Aortic smooth muscle cell (primary cell): ENCODE data around the gene MRGPRF. TPM values are rescaled to one million over a fixed set of nuclear protein-coding genes. Genes with fewer than 3 reads are reported as not detected.

Experiments used
- total RNA-seq: library from RNA; depleted of rRNA; stranded (reverse); fragments of >200 nt; gene quantifications from 2 replicates; pipeline ENCODE4 v1.2.3, GENCODE V29; 2014

Gene MRGPRF, protein sequence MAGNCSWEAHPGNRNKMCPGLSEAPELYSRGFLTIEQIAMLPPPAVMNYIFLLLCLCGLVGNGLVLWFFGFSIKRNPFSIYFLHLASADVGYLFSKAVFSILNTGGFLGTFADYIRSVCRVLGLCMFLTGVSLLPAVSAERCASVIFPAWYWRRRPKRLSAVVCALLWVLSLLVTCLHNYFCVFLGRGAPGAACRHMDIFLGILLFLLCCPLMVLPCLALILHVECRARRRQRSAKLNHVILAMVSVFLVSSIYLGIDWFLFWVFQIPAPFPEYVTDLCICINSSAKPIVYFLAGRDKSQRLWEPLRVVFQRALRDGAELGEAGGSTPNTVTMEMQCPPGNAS
- total RNA-seq: 25.6 and 33.0 TPM in 2 replicates

DNA sequence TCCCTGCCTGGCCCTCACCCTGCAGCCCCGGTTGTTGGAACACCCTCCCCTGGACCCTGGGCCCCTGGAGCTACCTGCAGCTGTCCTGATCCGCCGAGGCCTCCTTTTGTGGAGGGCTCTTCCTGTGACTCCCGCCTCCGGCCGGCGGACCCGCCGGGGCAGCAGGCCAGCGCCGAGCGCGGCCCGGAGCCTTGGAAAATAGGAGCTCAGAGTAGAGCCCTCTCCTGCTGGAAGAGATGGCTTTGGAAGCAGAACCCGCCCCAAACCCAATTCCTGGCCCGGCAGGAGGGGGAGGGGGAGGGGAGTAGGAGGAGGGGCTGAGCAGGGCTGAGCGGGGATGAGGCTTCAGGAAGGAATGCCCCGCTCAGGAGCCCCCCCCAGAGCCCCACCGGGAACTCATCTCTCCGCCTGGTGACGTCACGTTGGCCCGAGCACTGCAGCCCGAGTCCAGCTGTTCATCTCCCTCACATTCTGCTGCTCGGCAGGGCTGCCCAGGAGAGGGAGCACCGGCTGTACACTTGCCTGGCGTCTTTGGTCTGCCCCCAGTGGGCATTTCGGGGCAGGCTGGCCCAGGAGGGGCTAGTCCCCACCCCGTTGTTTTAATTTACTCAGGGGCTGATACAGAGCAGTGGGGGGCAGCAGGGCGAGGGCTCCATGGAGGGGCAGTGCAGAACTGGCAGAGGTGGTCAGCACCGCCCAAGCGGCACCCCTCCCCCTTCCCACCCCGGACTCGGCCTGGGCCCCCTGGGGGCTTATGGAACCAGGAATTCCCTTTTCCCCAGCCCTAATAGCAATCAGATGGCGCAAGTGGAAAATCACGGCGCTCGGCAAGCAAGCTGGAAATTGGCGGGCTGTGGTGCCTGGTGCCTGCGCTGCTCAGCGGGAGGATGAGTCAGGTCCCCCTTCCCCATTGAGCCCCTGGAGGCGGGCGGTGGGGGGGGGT, at the start of gene MRGPRF:
Gene MRGPRF, minus strand, starts transcription at position 238 of the 943 bp plus-strand sequence. CDS start 3,345 bp downstream, outside the sequence.

DNA sequence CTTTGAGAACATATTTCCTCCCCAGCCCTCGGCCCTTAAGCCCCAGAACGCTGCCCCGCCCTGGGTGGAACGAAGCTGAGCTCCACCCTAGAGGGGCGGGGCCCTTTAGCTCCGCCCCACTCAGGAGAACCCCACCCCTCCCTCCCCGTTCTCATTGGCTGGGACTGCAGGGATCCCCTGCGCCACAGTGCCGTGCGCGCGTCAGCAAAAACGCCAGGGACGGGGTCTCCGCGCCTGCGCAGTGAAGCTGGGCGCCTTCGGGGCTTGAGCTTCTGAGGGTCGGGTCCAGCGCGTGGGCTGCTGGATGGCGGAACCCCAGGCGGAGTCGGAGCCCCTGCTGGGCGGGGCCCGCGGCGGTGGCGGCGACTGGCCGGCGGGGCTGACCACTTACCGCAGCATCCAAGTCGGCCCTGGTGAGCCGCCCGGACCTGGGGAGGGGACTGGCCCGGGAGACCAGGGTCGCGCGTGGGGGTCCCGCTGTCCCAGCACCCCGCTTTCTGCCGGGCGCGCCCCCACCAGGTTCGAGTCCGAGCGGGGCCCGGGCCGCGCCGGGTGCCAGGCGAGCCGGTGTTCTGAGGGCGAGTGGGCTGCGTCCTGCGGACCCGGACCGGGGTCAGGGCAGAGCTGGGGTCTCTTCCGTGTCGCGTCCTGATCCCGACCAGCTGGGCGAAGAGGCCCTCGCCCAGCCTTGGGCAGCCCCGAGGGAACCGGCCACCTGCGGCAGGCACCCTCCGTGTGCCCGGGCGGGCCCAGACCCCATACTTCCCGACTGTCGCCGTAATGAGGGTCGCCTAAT, 35.8 kb upstream of the MRGPRF start, which contains the start of gene TPCN2:
Gene TPCN2, plus strand, starts transcription at position 239 of the 796 bp plus-strand sequence. Its CDS starts 66 bp downstream, at position 305.

DNA sequence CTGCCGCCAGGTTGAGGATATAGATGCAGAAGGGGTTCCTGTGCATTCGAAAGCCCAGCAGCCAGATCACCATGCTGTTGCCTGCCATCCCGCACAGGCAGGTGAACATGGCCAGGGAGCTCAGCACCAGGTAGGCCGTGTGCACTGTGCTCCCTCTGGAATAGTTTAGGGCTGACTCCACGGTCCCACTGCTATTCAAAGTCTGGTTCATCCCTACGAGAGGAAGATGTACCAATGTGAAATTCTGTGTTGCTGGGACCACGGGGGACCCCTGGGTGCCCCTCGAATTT, 32.3 kb downstream of the MRGPRF start, which contains the start of gene MRGPRD:
Gene MRGPRD, minus strand, starts transcription at position 211 of the 290 bp plus-strand sequence. Its CDS starts 0 bp downstream, at position 211.

Other genes starting within 250 kb of the MRGPRF start
- gene CPT1A, start 171.3 kb downstream of the MRGPRF start, total RNA-seq: 80.5 and 82.8 TPM in 2 replicates
- gene MRPL21, start 109.4 kb downstream of the MRGPRF start, total RNA-seq: 58.6 and 60.5 TPM in 2 replicates
- gene IGHMBP2, start 109.4 kb downstream of the MRGPRF start, total RNA-seq: 10.6 and 12.2 TPM in 2 replicates
- gene MRGPRD, start 32.3 kb downstream of the MRGPRF start, total RNA-seq: not detected in 2 replicates
- 10.0 and 10.9 TPM in 2 replicates for gene TPCN2, start 35.7 kb upstream of the MRGPRF start, total RNA-seq
- gene SMIM38, start 142.7 kb upstream of the MRGPRF start, total RNA-seq: 0.13 and 0.44 TPM in 2 replicates